ENCODE results near the gene LRRN4.
"Not testable (repeated sequence)": the region's sequence is repeated elsewhere in the genome, so short reads cannot be mapped to it uniquely, and the experiment has no call there.

The LRRN4 gene

GRCh38 chr20:6058684-6059295, 4.9 kb upstream of the LRRN4 start:
- no peak for DNase-seq (ENCODE audit: low read depth in 3 of 3)

GRCh38 chr20:6057691-6058090, 3.8 kb upstream of the LRRN4 start:
- DNase-seq (ENCODE audit: low read depth in 3 of 3): no peak

GRCh38 chr20:6057139-6057538, 3.3 kb upstream of the LRRN4 start:
- no peak for DNase-seq (ENCODE audit: low read depth in 3 of 3)

- DNase-seq (ENCODE audit: low read depth in 3 of 3): no peak
These were observed 2.2 kb upstream of the LRRN4 start for GRCh38 chr20:6055981-6056569.

- DNase-seq (ENCODE audit: low read depth in 3 of 3): no peak
These were observed 1.4 kb upstream of the LRRN4 start for GRCh38 chr20:6055161-6055783.

- DNase-seq (ENCODE audit: low read depth in 3 of 3): not testable (repeated sequence)
These were observed 810 bp upstream of the LRRN4 start for GRCh38 chr20:6054689-6055051.

GRCh38 chr20:6053064-6053775, 640 bp downstream of the LRRN4 start:
- DNase-seq (ENCODE audit: low read depth in 3 of 3): no peak

GRCh38 chr20:6051505-6051904, 2.4 kb downstream of the LRRN4 start:
- no peak for DNase-seq (ENCODE audit: low read depth in 3 of 3)

- DNase-seq (ENCODE audit: low read depth in 3 of 3): no peak
These were observed 5.5 kb downstream of the LRRN4 start for GRCh38 chr20:6048391-6048790.

- DNase-seq (ENCODE audit: low read depth in 3 of 3): no peak
These were observed 7.4 kb downstream of the LRRN4 start for GRCh38 chr20:6046432-6046831.

- no peak for DNase-seq (ENCODE audit: low read depth in 3 of 3)
These were observed 8.3 kb downstream of the LRRN4 start for GRCh38 chr20:6045566-6045965.

GRCh38 chr20:6044115-6044514, 9.7 kb downstream of the LRRN4 start:
- no peak for DNase-seq (ENCODE audit: low read depth in 3 of 3)

- DNase-seq (ENCODE audit: low read depth in 3 of 3): no peak
These were observed 12.0 kb downstream of the LRRN4 start for GRCh38 chr20:6041808-6042265.

GRCh38 chr20:6040958-6041807, 12.7 kb downstream of the LRRN4 start:
- DNase-seq (ENCODE audit: low read depth in 3 of 3): no peak

GRCh38 chr20:6040540-6040939, 13.3 kb downstream of the LRRN4 start:
- no peak for DNase-seq (ENCODE audit: low read depth in 3 of 3)

GRCh38 chr20:6039766-6040165, 14.1 kb downstream of the LRRN4 start:
- no peak for DNase-seq (ENCODE audit: low read depth in 3 of 3)

GRCh38 chr20:6038256-6038655, 15.6 kb downstream of the LRRN4 start:
- no peak for DNase-seq (ENCODE audit: low read depth in 3 of 3)

- DNase-seq (ENCODE audit: low read depth in 3 of 3): no peak
These were observed 16.8 kb downstream of the LRRN4 start for GRCh38 chr20:6037082-6037481.

GRCh38 chr20:6036213-6036612, 17.6 kb downstream of the LRRN4 start:
- DNase-seq (ENCODE audit: low read depth in 3 of 3): no peak

- DNase-seq (ENCODE audit: low read depth in 3 of 3): no peak
These were observed 19.5 kb downstream of the LRRN4 start for GRCh38 chr20:6034134-6034969.

GRCh38 chr20:6032907-6033306, 21.0 kb downstream of the LRRN4 start:
- DNase-seq (ENCODE audit: low read depth in 3 of 3): not testable (repeated sequence)

All from stimulated activated CD4-positive, alpha-beta T cell treated with anti-CD3 and anti-CD28 coated beads, TNF-alpha, amount 100 ng/mL, for 48 hours (primary cell).